NK-92 (cell line): ENCODE data around the gene RGS9BP.
"Not testable (repeated sequence)": the region's sequence is repeated elsewhere in the genome, so short reads cannot be mapped to it uniquely, and the experiment has no call there.

Experiments used
- DNase-seq: peaks from one replicate; lab custom pipeline; 2025; ENCODE audit not compliant: unreplicated experiment; lab: John Stamatoyannopoulos, UW

The RGS9BP gene

GRCh38 chr19:32675720-32676185 lies at the start of gene RGS9BP:
Gene RGS9BP (plus strand): TSS chr19:32675848. CDS start chr19:32676264, 416 bp downstream.
- DNase-seq = no peak

GRCh38 chr19:32626969-32627368 lies 48.7 kb upstream of the RGS9BP start:
- DNase-seq = no peak

- DNase-seq = no peak
These were observed 47.9 kb upstream of the RGS9BP start for GRCh38 chr19:32627714-32628270.

GRCh38 chr19:32630338-32630737 lies 45.3 kb upstream of the RGS9BP start:
- DNase-seq = no peak

- DNase-seq = no peak
These were observed 44.3 kb upstream of the RGS9BP start for GRCh38 chr19:32631381-32631780.

- no peak for DNase-seq
These were observed 38.2 kb upstream of the RGS9BP start for GRCh38 chr19:32637480-32637879.

- no peak for DNase-seq
These were observed 37.0 kb upstream of the RGS9BP start for GRCh38 chr19:32638625-32639024.

GRCh38 chr19:32642771-32643170 lies 32.9 kb upstream of the RGS9BP start:
- no peak for DNase-seq

- DNase-seq = no peak
These were observed 29.1 kb upstream of the RGS9BP start for GRCh38 chr19:32646556-32646955.

- no peak for DNase-seq
These were observed 28.3 kb upstream of the RGS9BP start for GRCh38 chr19:32647361-32647760.

GRCh38 chr19:32649751-32650150 lies 25.9 kb upstream of the RGS9BP start:
- no peak for DNase-seq

GRCh38 chr19:32650671-32651070 lies 25.0 kb upstream of the RGS9BP start:
- no peak for DNase-seq

GRCh38 chr19:32651729-32652140 lies 23.9 kb upstream of the RGS9BP start:
- DNase-seq = no peak

- DNase-seq = not testable (repeated sequence)
These were observed 23.3 kb upstream of the RGS9BP start for GRCh38 chr19:32652331-32652730.

- DNase-seq = no peak
These were observed 22.6 kb upstream of the RGS9BP start for GRCh38 chr19:32652894-32653598.

GRCh38 chr19:32653599-32653915 lies 22.1 kb upstream of the RGS9BP start:
- no peak for DNase-seq

- not testable (repeated sequence) for DNase-seq
These were observed 19.3 kb upstream of the RGS9BP start for GRCh38 chr19:32656379-32656778.

GRCh38 chr19:32658075-32658474 lies 17.6 kb upstream of the RGS9BP start:
- no peak for DNase-seq

GRCh38 chr19:32658527-32658926 lies 17.1 kb upstream of the RGS9BP start:
- no peak for DNase-seq

- no peak for DNase-seq
These were observed 14.3 kb upstream of the RGS9BP start for GRCh38 chr19:32661318-32661717.

- no peak for DNase-seq
These were observed 13.5 kb upstream of the RGS9BP start for GRCh38 chr19:32662186-32662585.

GRCh38 chr19:32666084-32666483 lies 9.6 kb upstream of the RGS9BP start:
- DNase-seq = no peak

- DNase-seq = no peak
These were observed 6.3 kb upstream of the RGS9BP start for GRCh38 chr19:32669310-32669709.
